SK-N-SH treated with all-trans-retinoic acid at 6 μM for 48 hours (cell line): Measurements from ENCODE around the gene ACTR2.

Experiments
- ATAC-seq: fragments of 200-7000 bp; cut with Tn5 transposase; 3 replicates; pipeline ENCODE4 v1.9.1; 2020; ENCODE audit warnings: mild to moderate bottlenecking, moderate library complexity
- ARNTL ChIP-seq: fragments of 450-650 bp; formaldehyde crosslinking; IDR thresholded peaks from 2 replicates; pipeline ENCODE4 v1.5.0; 2020; ENCODE audit warnings: low read depth, mild to moderate bottlenecking, moderate library complexity, borderline replicate concordance
- CREB5 ChIP-seq: fragments of 250-450 bp; sonication (Bioruptor Pico); IDR thresholded peaks from 2 replicates; pipeline ENCODE4 v1.5.1; 2020; ENCODE audit warnings: low read depth, mild to moderate bottlenecking, moderate library complexity
- CSDC2 ChIP-seq: fragments of 250-450 bp; sonication (Bioruptor Pico); IDR thresholded peaks from 2 replicates; pipeline ENCODE4 v1.5.0; 2020; ENCODE audit warnings: mild to moderate bottlenecking, moderate library complexity
- CSRNP3 ChIP-seq: fragments of 250-450 bp; sonication (Bioruptor Pico); IDR thresholded peaks from 2 replicates; pipeline ENCODE4 v1.5.1; 2021; ENCODE audit warnings: mild to moderate bottlenecking, moderate library complexity
- ESRRG ChIP-seq: fragments of 250-450 bp; sonication (Bioruptor Pico); IDR thresholded peaks from 2 replicates; pipeline ENCODE4 v1.6.1; 2021; ENCODE audit warnings: mild to moderate bottlenecking
- GLIS3 ChIP-seq: fragments of 250-450 bp; sonication (Bioruptor Pico); IDR thresholded peaks from 2 replicates; pipeline ENCODE4 v1.5.0; 2020; ENCODE audit warnings: mild to moderate bottlenecking, moderate library complexity
- PATZ1 ChIP-seq: fragments of 250-450 bp; sonication (Bioruptor Pico); IDR thresholded peaks from 2 replicates; pipeline ENCODE4 v1.8.0; 2020; ENCODE audit warnings: mild to moderate bottlenecking, moderate library complexity, borderline replicate concordance
- POU6F1 ChIP-seq: fragments of 250-450 bp; sonication (Bioruptor Pico); IDR thresholded peaks from 2 replicates; pipeline ENCODE4 v1.8.0; 2021; ENCODE audit warnings: low read depth, mild to moderate bottlenecking, moderate library complexity, borderline replicate concordance
- PPARA ChIP-seq: fragments of 250-450 bp; sonication (Bioruptor Pico); IDR thresholded peaks from 2 replicates; pipeline ENCODE4 v1.5.0; 2020; ENCODE audit warnings: mild to moderate bottlenecking, borderline replicate concordance
- RARB ChIP-seq: fragments of 250-450 bp; sonication (Bioruptor Pico); IDR thresholded peaks from 2 replicates; pipeline ENCODE4 v1.8.0; 2021; ENCODE audit warnings: mild to moderate bottlenecking, moderate library complexity
- SNAI2 ChIP-seq: fragments of 250-450 bp; sonication (Bioruptor Pico); IDR thresholded peaks from 2 replicates; pipeline ENCODE4 v1.5.0; 2020; ENCODE audit warnings: mild to moderate bottlenecking, moderate library complexity
- TCF4 ChIP-seq: fragments of 250-450 bp; sonication (Bioruptor Pico); IDR thresholded peaks from 2 replicates; pipeline ENCODE4 v1.8.0; 2021; ENCODE audit warnings: mild to moderate bottlenecking, moderate library complexity, borderline replicate concordance
- TOX ChIP-seq: fragments of 250-450 bp; sonication (Bioruptor Pico); IDR thresholded peaks from 2 replicates; pipeline ENCODE4 v1.8.0; 2021; ENCODE audit warnings: mild to moderate bottlenecking, moderate library complexity, borderline replicate concordance
- TSHZ2 ChIP-seq: fragments of 250-450 bp; sonication (Bioruptor Pico); IDR thresholded peaks from 2 replicates; pipeline ENCODE4 v1.5.0; 2020; ENCODE audit warnings: mild to moderate bottlenecking, moderate library complexity
- ZC3H10 ChIP-seq: fragments of 250-450 bp; sonication (Bioruptor Pico); IDR thresholded peaks from 2 replicates; pipeline ENCODE4 v1.5.1; 2021; ENCODE audit warnings: mild to moderate bottlenecking, moderate library complexity
- ZFP3 ChIP-seq: fragments of 250-450 bp; sonication (Bioruptor Pico); IDR thresholded peaks from 2 replicates; pipeline ENCODE4 v1.5.0; 2020; ENCODE audit warnings: mild to moderate bottlenecking, moderate library complexity
- ZFP30 ChIP-seq: fragments of 450-650 bp; formaldehyde crosslinking; IDR thresholded peaks from 2 replicates; pipeline ENCODE4 v1.5.0; 2022; ENCODE audit warnings: mild to moderate bottlenecking, moderate library complexity
- ZNF565 ChIP-seq: fragments of 450-650 bp; formaldehyde crosslinking; conservative IDR thresholded peaks from 2 replicates; pipeline ENCODE4 v1.5.0; 2020; ENCODE audit warnings: low read depth, mild to moderate bottlenecking, moderate library complexity
- ZNF8 ChIP-seq: fragments of 450-650 bp; formaldehyde crosslinking; IDR thresholded peaks from 2 replicates; pipeline ENCODE4 v1.5.0; 2020; ENCODE audit warnings: mild to moderate bottlenecking, moderate library complexity

The ACTR2 gene

GRCh38 chr2:65275141-65275915 is 47.7 kb downstream of the ACTR2 start:
- TF ChIP-seq ZFP3 (CRISPR knock-in tag) (no peak), ZC3H10 (CRISPR knock-in tag) (no peak), POU6F1 (no peak), PPARA (CRISPR knock-in tag) (no peak), ESRRG (CRISPR knock-in tag) (no peak), TOX (CRISPR knock-in tag) (no peak), ZFP30 (CRISPR knock-in tag) (no peak), TCF4 (no peak)
- ATAC-seq = no peak; the same call in 2 of the 3 replicates

- no peak; the same call in 2 of the 3 replicates for ATAC-seq
- TF ChIP-seq ARNTL = no peak
- TF ChIP-seq TOX (CRISPR knock-in tag) = no peak
- TF ChIP-seq CSDC2 (CRISPR knock-in tag) = no peak
- TF ChIP-seq PATZ1 = no peak
- no peak for TF ChIP-seq TCF4
- no peak for TF ChIP-seq POU6F1
- TF ChIP-seq ZNF8 (CRISPR knock-in tag) = no peak
- TF ChIP-seq TSHZ2 (CRISPR knock-in tag) = no peak
- TF ChIP-seq CSRNP3 (CRISPR knock-in tag) = no peak
- no peak for TF ChIP-seq RARB (CRISPR knock-in tag)
- TF ChIP-seq GLIS3 (CRISPR knock-in tag) = no peak
- no peak for TF ChIP-seq ESRRG (CRISPR knock-in tag)
- TF ChIP-seq ZNF565 (CRISPR knock-in tag) = no peak
- no peak for TF ChIP-seq ZC3H10 (CRISPR knock-in tag)
- TF ChIP-seq, all 23 proteins: peak for 0
Measured at GRCh38 chr2:65276609-65277008, 49.0 kb downstream of the ACTR2 start.

- ATAC-seq = no peak
- TF ChIP-seq ZNF8 (CRISPR knock-in tag) (no peak), TSHZ2 (CRISPR knock-in tag) (no peak), CSRNP3 (CRISPR knock-in tag) (no peak), SNAI2 (CRISPR knock-in tag) (no peak), ZFP30 (CRISPR knock-in tag) (no peak), TOX (CRISPR knock-in tag) (no peak), ZC3H10 (CRISPR knock-in tag) (no peak), CSDC2 (CRISPR knock-in tag) (no peak), CREB5 (CRISPR knock-in tag) (no peak), RARB (CRISPR knock-in tag) (no peak)
Measured at GRCh38 chr2:65277118-65277517, 49.5 kb downstream of the ACTR2 start.
